Measurements from ENCODE around the gene CFAP107. TPM values are rescaled to one million over a fixed set of nuclear protein-coding genes. Genes with fewer than 3 reads are reported as not detected.

CFAP107 gene
- not detected in 2 replicates for total RNA-seq (2014; rRNA removed; shearing (Covaris generic))
- polyA plus RNA-seq (2016; fragmentation: Nextera tagmentation; extraction: Ambion mirVana) = not detected in 2 replicates

GRCh38 chr1:12745992-12746323, at the start of gene CFAP107:
Gene CFAP107, plus strand, starts transcription at chr1:12746200. Its CDS starts 231 bp downstream, at chr1:12746431.
- no peak for TF ChIP-seq EZH2phosphoT487 (IDR thresholded peaks at IDR 0.05; ENCODE audit: insufficient read depth, low read depth)
- TF ChIP-seq EZH2 (IDR thresholded peaks at IDR 0.05; ENCODE audit: insufficient read depth, poor library complexity, severe bottlenecking) = no peak
- no peak within 1 kb of the TSS for H3K27ac ChIP-seq
- in situ Hi-C loops (cut with MboI) = no loop called here
- no peaks in the 10 kb centered on the region for H3K27me3 ChIP-seq (replicated peaks; ENCODE audit: insufficient read depth)
- peaks cover 4% of the 10 kb centered on the region for H3K9me3 ChIP-seq (ENCODE audit: low read depth)
- no peak within 1 kb of the TSS for H3K9ac ChIP-seq
- H3F3A ChIP-seq (ENCODE audit: insufficient read depth) = no peaks in the 10 kb centered on the region
- no peaks in the 10 kb centered on the region for H3K9me2 ChIP-seq (ENCODE audit: insufficient read depth)
- H3K36me3 ChIP-seq (ENCODE audit: low read depth) = no peaks in the 10 kb centered on the region
- peak within 1 kb of the TSS; percentile 19; the same call in 1 of the 2 replicates for H2AFZ ChIP-seq
- H3K4me3 ChIP-seq = no peak within 1 kb of the TSS
- no peaks in the 10 kb centered on the region; the same call in 1 of the 2 replicates for H4K20me1 ChIP-seq (ENCODE audit: insufficient read depth)
- H3K4me2 ChIP-seq (ENCODE audit: unreplicated experiment) = no peak within 1 kb of the TSS
- peak; percentile 52 for DNase-seq
- WGBS, 2 experiments (ENCODE audit: low coverage in 1 of 2, low lambda C conversion rate in 2 of 2, missing lambda C conversion rate in 2 of 2) = 5 to 10% methylated on average over 2 of the region's 2 CpGs
- H3K79me2 ChIP-seq (ENCODE audit: insufficient read depth) = no peaks in the 10 kb centered on the region
- no peaks in the 10 kb centered on the region for H3K4me1 ChIP-seq (ENCODE audit: insufficient read depth)

GRCh38 chr1:12696658-12697057, 49.3 kb upstream of the CFAP107 start:
- DNase-seq = no peak
- H3K4me3 ChIP-seq = no peak overlapping the region
- no peak for TF ChIP-seq EZH2 (IDR thresholded peaks at IDR 0.05; ENCODE audit: insufficient read depth, poor library complexity, severe bottlenecking)
- no peak for TF ChIP-seq EZH2phosphoT487 (IDR thresholded peaks at IDR 0.05; ENCODE audit: insufficient read depth, low read depth)
- H3K27ac ChIP-seq = peak overlapping the region; percentile 71
- no peaks in the 10 kb centered on the region for H3K9me3 ChIP-seq (ENCODE audit: low read depth)
- H2AFZ ChIP-seq = no peak overlapping the region
- no peaks in the 10 kb centered on the region for H3K9me2 ChIP-seq (ENCODE audit: insufficient read depth)
- 67 to 75% methylated on average over 3 of the region's 3 CpGs for WGBS, 2 experiments (ENCODE audit: low coverage in 1 of 2, low lambda C conversion rate in 2 of 2, missing lambda C conversion rate in 2 of 2)
- H3K79me2 ChIP-seq (ENCODE audit: insufficient read depth) = no peaks in the 10 kb centered on the region
- no peak overlapping the region for H3K9ac ChIP-seq
- H3K4me2 ChIP-seq (ENCODE audit: unreplicated experiment) = no peak overlapping the region
- H3K4me1 ChIP-seq (ENCODE audit: insufficient read depth) = peaks cover 8% of the 10 kb centered on the region
- H4K20me1 ChIP-seq (ENCODE audit: insufficient read depth) = no peaks in the 10 kb centered on the region
- in situ Hi-C loops (cut with MboI) = no loop called here
- H3K27me3 ChIP-seq (replicated peaks; ENCODE audit: insufficient read depth) = no peaks in the 10 kb centered on the region
- peaks cover 4% of the 10 kb centered on the region; the same call in 1 of the 2 replicates for H3F3A ChIP-seq (ENCODE audit: insufficient read depth)
- no peaks in the 10 kb centered on the region for H3K36me3 ChIP-seq (ENCODE audit: low read depth)

GRCh38 chr1:12697397-12697796, 48.6 kb upstream of the CFAP107 start:
- H3K27me3 ChIP-seq (replicated peaks; ENCODE audit: insufficient read depth) = no peaks in the 10 kb centered on the region
- H3K9me2 ChIP-seq (ENCODE audit: insufficient read depth) = no peaks in the 10 kb centered on the region
- H3K9me3 ChIP-seq (ENCODE audit: low read depth) = no peaks in the 10 kb centered on the region
- no peaks in the 10 kb centered on the region for H3K36me3 ChIP-seq (ENCODE audit: low read depth)
- TF ChIP-seq EZH2 (IDR thresholded peaks at IDR 0.05; ENCODE audit: insufficient read depth, poor library complexity, severe bottlenecking) (no peak), EZH2phosphoT487 (IDR thresholded peaks at IDR 0.05; ENCODE audit: insufficient read depth, low read depth) (no peak)
- H3K79me2 ChIP-seq (ENCODE audit: insufficient read depth) = no peaks in the 10 kb centered on the region
- WGBS, 2 experiments (ENCODE audit: low coverage in 1 of 2, low lambda C conversion rate in 2 of 2, missing lambda C conversion rate in 2 of 2) = 16 to 19% methylated on average over 3 of the region's 3 CpGs
- peaks cover 8% of the 10 kb centered on the region for H3K4me1 ChIP-seq (ENCODE audit: insufficient read depth)
- peak overlapping the region; percentile 71 for H3K27ac ChIP-seq
- DNase-seq = peak; percentile 70
- no peak overlapping the region for H3K4me3 ChIP-seq
- peaks cover 4% of the 10 kb centered on the region; the same call in 1 of the 2 replicates for H3F3A ChIP-seq (ENCODE audit: insufficient read depth)
- peak overlapping the region; percentile 52 for H3K4me2 ChIP-seq (ENCODE audit: unreplicated experiment)
- peak overlapping the region; percentile 39; the same call in 1 of the 2 replicates for H3K9ac ChIP-seq
- H4K20me1 ChIP-seq (ENCODE audit: insufficient read depth) = no peaks in the 10 kb centered on the region
- in situ Hi-C loops (cut with MboI) = no loop called here
- H2AFZ ChIP-seq = 0 out of 2 replicates have a peak overlapping the region, but pooled peaks have one; percentile 21

GRCh38 chr1:12703821-12704451, 42.1 kb upstream of the CFAP107 start:
- Histone ChIP-seq H3K9me3 (ENCODE audit: low read depth) (no peaks in the 10 kb centered on the region), H3K4me2 (ENCODE audit: unreplicated experiment) (no peak overlapping the region), H3K4me1 (ENCODE audit: insufficient read depth) (peaks cover 8% of the 10 kb centered on the region; the same call in 1 of the 2 replicates), H3F3A (ENCODE audit: insufficient read depth) (0 out of 2 replicates have a peak, but pooled peaks cover 6% of the 10 kb centered on the region), H3K4me3 (no peak overlapping the region), H4K20me1 (ENCODE audit: insufficient read depth) (no peaks in the 10 kb centered on the region), H3K9me2 (ENCODE audit: insufficient read depth) (no peaks in the 10 kb centered on the region), H3K27me3 (replicated peaks; ENCODE audit: insufficient read depth) (no peaks in the 10 kb centered on the region), H2AFZ (no peak overlapping the region), H3K36me3 (ENCODE audit: low read depth) (no peaks in the 10 kb centered on the region), H3K79me2 (ENCODE audit: insufficient read depth) (no peaks in the 10 kb centered on the region), H3K9ac (no peak overlapping the region), H3K27ac (no peak overlapping the region)
- in situ Hi-C loops (cut with MboI) = no loop called here
- DNase-seq = no peak
- TF ChIP-seq EZH2phosphoT487 (IDR thresholded peaks at IDR 0.05; ENCODE audit: insufficient read depth, low read depth) = no peak
- no peak for TF ChIP-seq EZH2 (IDR thresholded peaks at IDR 0.05; ENCODE audit: insufficient read depth, poor library complexity, severe bottlenecking)
- whole genome bisulfite sequencing, 2 experiments (ENCODE audit: low coverage in 1 of 2, low lambda C conversion rate in 2 of 2, missing lambda C conversion rate in 2 of 2) = 38% methylated on average over 6 of the region's 6 CpGs

All from GM23248 (cell line).